ENCODE results near the gene TESK2.
"Not testable (repeated sequence)": the region's sequence is repeated elsewhere in the genome, so short reads cannot be mapped to it uniquely, and the experiment has no call there.

TESK2 gene

GRCh38 chr1:45409276-45409675, 81.7 kb downstream of the TESK2 start:
- DNase-seq = no peak

- no peak for DNase-seq
Observed at GRCh38 chr1:45407629-45408287, 83.2 kb downstream of the TESK2 start.

- no peak for DNase-seq
Observed at GRCh38 chr1:45405636-45406035, 85.3 kb downstream of the TESK2 start.

- no peak for DNase-seq
Observed at GRCh38 chr1:45403718-45404117, 87.2 kb downstream of the TESK2 start.

GRCh38 chr1:45403298-45403697, 87.7 kb downstream of the TESK2 start:
- DNase-seq = peak; percentile 52

- DNase-seq = no peak
Observed at GRCh38 chr1:45401524-45401923, 89.4 kb downstream of the TESK2 start.

GRCh38 chr1:45400049-45400448, 90.9 kb downstream of the TESK2 start:
- DNase-seq = no peak

GRCh38 chr1:45397285-45397684, 93.7 kb downstream of the TESK2 start:
- DNase-seq = no peak

- no peak for DNase-seq
Observed at GRCh38 chr1:45395582-45395981, 95.4 kb downstream of the TESK2 start.

GRCh38 chr1:45395051-45395450, 95.9 kb downstream of the TESK2 start:
- no peak for DNase-seq

GRCh38 chr1:45394342-45394741, 96.6 kb downstream of the TESK2 start:
- no peak for DNase-seq

- DNase-seq = no peak
Observed at GRCh38 chr1:45393718-45394302, 97.2 kb downstream of the TESK2 start.

- no peak for DNase-seq
Observed at GRCh38 chr1:45386219-45386618, 104.7 kb downstream of the TESK2 start.

GRCh38 chr1:45385302-45385701, 105.7 kb downstream of the TESK2 start:
- peak; percentile 65 for DNase-seq

GRCh38 chr1:45384213-45384612, 106.8 kb downstream of the TESK2 start:
- not testable (repeated sequence) for DNase-seq

GRCh38 chr1:45383191-45383590, 107.8 kb downstream of the TESK2 start:
- no peak for DNase-seq

- no peak for DNase-seq
Observed at GRCh38 chr1:45381243-45381642, 109.7 kb downstream of the TESK2 start.

- no peak for DNase-seq
Observed at GRCh38 chr1:45380730-45381129, 110.2 kb downstream of the TESK2 start.

- DNase-seq = no peak
Observed at GRCh38 chr1:45380125-45380524, 110.8 kb downstream of the TESK2 start.

GRCh38 chr1:45379524-45379923, 111.4 kb downstream of the TESK2 start:
- no peak for DNase-seq

- DNase-seq = no peak
Observed at GRCh38 chr1:45378184-45378583, 112.8 kb downstream of the TESK2 start.

- DNase-seq = no peak
Observed at GRCh38 chr1:45375104-45376090, 115.6 kb downstream of the TESK2 start.

- DNase-seq = no peak
Observed at GRCh38 chr1:45373573-45373972, 117.4 kb downstream of the TESK2 start.

GRCh38 chr1:45370575-45370974, 120.4 kb downstream of the TESK2 start:
- no peak for DNase-seq
